Neural cell (in vitro differentiated cells): ENCODE results near the gene HCST. TPM values are rescaled to one million over a fixed set of nuclear protein-coding genes. Genes with fewer than 3 reads are reported as not detected.

Experiments used
- H2AFZ ChIP-seq: fragments of 200-600, 300-800 bp; sonication (generic), shearing (Covaris generic); 2 replicates; pipeline ENCODE4 v1.6.0; 2014; ENCODE audit warnings: low read depth, mild to moderate bottlenecking, antibody characterized with exemption, low read length, moderate library complexity
- H3F3A ChIP-seq: fragments of 200-600 bp; shearing (Covaris generic); 2 replicates; pipeline ENCODE4 v1.6.1; 2016; ENCODE audit warnings: mild to moderate bottlenecking, moderate library complexity, mixed read lengths, antibody characterized with exemption, low read length; ENCODE audit not compliant: insufficient read depth, poor library complexity, severe bottlenecking
- H3K27ac ChIP-seq: fragments of 200-600, 300-800 bp; sonication (generic), shearing (Covaris generic); 2 replicates; pipeline ENCODE4 v1.5.1; 2014; ENCODE audit warnings: mild to moderate bottlenecking, low read length, moderate library complexity
- H3K27me3 ChIP-seq: fragments of 300-800, 200-600 bp; sonication (generic), shearing (Covaris generic); 2 replicates; pipeline ENCODE4 v1.6.0; 2014; ENCODE audit warnings: mild to moderate bottlenecking, low read depth, low read length, moderate library complexity; ENCODE audit not compliant: insufficient read depth
- H3K36me3 ChIP-seq: fragments of 300-800, 200-600 bp; sonication (generic), shearing (Covaris generic); 2 replicates; pipeline ENCODE4 v1.5.1; 2014; ENCODE audit warnings: mild to moderate bottlenecking, antibody characterized with exemption, low read length, moderate library complexity; ENCODE audit not compliant: insufficient read depth
- H3K4me2 ChIP-seq: fragments of 300-800, 200-600 bp; sonication (generic), shearing (Covaris generic); 2 replicates; pipeline ENCODE4 v1.6.0; 2014; ENCODE audit warnings: mild to moderate bottlenecking, low read length
- H3K4me3 ChIP-seq: fragments of 300-800, 200-600 bp; sonication (generic), shearing (Covaris generic); 2 replicates; pipeline ENCODE4 v1.5.1; 2014; ENCODE audit warnings: mild to moderate bottlenecking, low read length, moderate library complexity
- H3K79me2 ChIP-seq: fragments of 200-600 bp; shearing (Covaris generic); replicated peaks from 2 replicates; pipeline ENCODE4 v1.6.0; 2014; ENCODE audit warnings: mild to moderate bottlenecking, low read length, moderate library complexity; ENCODE audit not compliant: insufficient read depth
- H3K9ac ChIP-seq: fragments of 300-800, 200-600 bp; sonication (generic), shearing (Covaris generic); 2 replicates; pipeline ENCODE4 v1.6.1; 2016; ENCODE audit warnings: mild to moderate bottlenecking, low read length, mixed read lengths
- H3K9me2 ChIP-seq: fragments of 200-600 bp; shearing (Covaris generic); 2 replicates; pipeline ENCODE4 v1.6.1; 2016; ENCODE audit warnings: mild to moderate bottlenecking, low read length, mixed read lengths; ENCODE audit not compliant: insufficient read depth
- H3K9me3 ChIP-seq: fragments of 200-600, 300-800 bp; sonication (generic), shearing (Covaris generic); 2 replicates; pipeline ENCODE4 v1.6.1; 2016; ENCODE audit warnings: mild to moderate bottlenecking, mixed run types, low read length, moderate library complexity, mixed read lengths
- H4K20me1 ChIP-seq: fragments of 200-600 bp; shearing (Covaris generic); 2 replicates; pipeline ENCODE4 v1.6.1; 2016; ENCODE audit warnings: mild to moderate bottlenecking, mixed run types; ENCODE audit not compliant: insufficient read depth
- EZH2 ChIP-seq: fragments of 200-600, 300-800 bp; shearing (Covaris generic), sonication (generic); IDR thresholded peaks from 2 replicates; pipeline ENCODE4 v1.6.1; 2014; ENCODE audit warnings: antibody characterized with exemption, low read length, borderline replicate concordance, mild to moderate bottlenecking; ENCODE audit not compliant: insufficient read depth, poor library complexity, severe bottlenecking
- RAD21 ChIP-seq: fragments of 450-650 bp; conservative IDR thresholded peaks from 2 replicates; pipeline ENCODE4 v1.6.1; 2014; ENCODE audit warnings: antibody characterized with exemption, mild to moderate bottlenecking, moderate library complexity
- polyA plus RNA-seq: library from polyadenylated mRNA; depleted of rRNA; stranded (reverse); fragments of >200 nt; gene quantifications from 2 replicates; pipeline ENCODE4 v1.2.3, GENCODE V29; 2014
- TF ChIP-seq, protein P1 (sequence below): IDR thresholded peaks from 2 replicates; pipeline ENCODE4 v1.6.1; 2012; ENCODE audit warnings: borderline replicate concordance
- TF ChIP-seq, protein P2 (sequence below): fragments of 450-650 bp; IDR thresholded peaks from 2 replicates; pipeline ENCODE4 v1.5.1; 2014; ENCODE audit warnings: antibody characterized with exemption, mild to moderate bottlenecking, moderate library complexity; ENCODE audit not compliant: poor library complexity, severe bottlenecking

HCST gene
- polyA plus RNA-seq, 1 donor from 2014 or later: not detected

DNA sequence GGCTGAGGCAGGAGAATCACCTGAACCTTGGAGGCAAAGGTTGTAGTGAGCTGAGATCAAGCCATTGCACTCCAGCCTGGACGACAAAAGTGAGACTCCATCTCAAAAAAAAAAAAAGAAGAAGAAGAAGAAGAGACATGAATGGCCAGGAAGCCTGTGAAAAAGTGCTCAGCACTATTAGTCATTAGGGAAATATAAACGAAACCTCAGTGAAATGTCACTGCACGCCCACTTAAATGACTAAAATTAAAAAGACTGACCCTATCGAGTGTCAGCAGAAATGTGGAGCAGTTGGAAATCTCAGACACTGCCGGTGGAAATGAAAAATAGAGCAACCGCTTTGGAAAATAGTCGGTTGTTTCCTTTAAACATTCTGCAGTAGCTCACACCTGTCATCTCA lies 11.3 kb downstream of the HCST start:
- Histone ChIP-seq H3K79me2 (no peaks in the 10 kb centered on the region), H2AFZ (no peak overlapping the region), H3K9me2 (no peaks in the 10 kb centered on the region), H3K9me3 (no peaks in the 10 kb centered on the region), H3K9ac (no peak overlapping the region), H4K20me1 (no peaks in the 10 kb centered on the region), H3K36me3 (no peaks in the 10 kb centered on the region), H3K4me3 (no peak overlapping the region), H3K4me2 (no peak overlapping the region), H3F3A (no peaks in the 10 kb centered on the region), H3K27ac (no peak overlapping the region), H3K27me3 (no peaks in the 10 kb centered on the region)
- TF ChIP-seq RAD21: no peak
- TF ChIP-seq, protein P1, sequence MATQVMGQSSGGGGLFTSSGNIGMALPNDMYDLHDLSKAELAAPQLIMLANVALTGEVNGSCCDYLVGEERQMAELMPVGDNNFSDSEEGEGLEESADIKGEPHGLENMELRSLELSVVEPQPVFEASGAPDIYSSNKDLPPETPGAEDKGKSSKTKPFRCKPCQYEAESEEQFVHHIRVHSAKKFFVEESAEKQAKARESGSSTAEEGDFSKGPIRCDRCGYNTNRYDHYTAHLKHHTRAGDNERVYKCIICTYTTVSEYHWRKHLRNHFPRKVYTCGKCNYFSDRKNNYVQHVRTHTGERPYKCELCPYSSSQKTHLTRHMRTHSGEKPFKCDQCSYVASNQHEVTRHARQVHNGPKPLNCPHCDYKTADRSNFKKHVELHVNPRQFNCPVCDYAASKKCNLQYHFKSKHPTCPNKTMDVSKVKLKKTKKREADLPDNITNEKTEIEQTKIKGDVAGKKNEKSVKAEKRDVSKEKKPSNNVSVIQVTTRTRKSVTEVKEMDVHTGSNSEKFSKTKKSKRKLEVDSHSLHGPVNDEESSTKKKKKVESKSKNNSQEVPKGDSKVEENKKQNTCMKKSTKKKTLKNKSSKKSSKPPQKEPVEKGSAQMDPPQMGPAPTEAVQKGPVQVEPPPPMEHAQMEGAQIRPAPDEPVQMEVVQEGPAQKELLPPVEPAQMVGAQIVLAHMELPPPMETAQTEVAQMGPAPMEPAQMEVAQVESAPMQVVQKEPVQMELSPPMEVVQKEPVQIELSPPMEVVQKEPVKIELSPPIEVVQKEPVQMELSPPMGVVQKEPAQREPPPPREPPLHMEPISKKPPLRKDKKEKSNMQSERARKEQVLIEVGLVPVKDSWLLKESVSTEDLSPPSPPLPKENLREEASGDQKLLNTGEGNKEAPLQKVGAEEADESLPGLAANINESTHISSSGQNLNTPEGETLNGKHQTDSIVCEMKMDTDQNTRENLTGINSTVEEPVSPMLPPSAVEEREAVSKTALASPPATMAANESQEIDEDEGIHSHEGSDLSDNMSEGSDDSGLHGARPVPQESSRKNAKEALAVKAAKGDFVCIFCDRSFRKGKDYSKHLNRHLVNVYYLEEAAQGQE: no peak

DNA sequence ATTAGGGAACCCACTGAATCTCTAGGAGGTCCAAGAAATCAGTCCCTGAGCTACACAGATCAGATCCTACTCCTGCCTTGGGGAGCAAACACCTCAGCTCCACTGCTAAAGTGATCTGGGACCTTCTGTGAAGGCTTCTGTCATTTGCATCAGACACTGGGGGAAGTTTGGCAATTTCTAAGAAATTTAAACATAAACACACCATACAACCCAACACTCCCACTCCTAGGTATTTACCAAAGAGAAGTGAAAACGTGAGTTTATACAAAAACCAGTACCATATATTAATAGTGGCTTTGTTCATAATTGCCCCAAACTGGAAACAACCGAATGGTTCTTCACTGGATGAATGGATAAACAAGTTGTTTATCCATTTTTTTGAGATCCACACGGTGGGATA lies 13.1 kb downstream of the HCST start:
- Histone ChIP-seq H3K36me3 (no peaks in the 10 kb centered on the region), H3K4me2 (no peak overlapping the region), H3K27ac (no peak overlapping the region), H4K20me1 (no peaks in the 10 kb centered on the region), H2AFZ (no peak overlapping the region), H3K9me3 (no peaks in the 10 kb centered on the region), H3K79me2 (no peaks in the 10 kb centered on the region), H3K27me3 (no peaks in the 10 kb centered on the region), H3K4me3 (no peak overlapping the region), H3F3A (no peaks in the 10 kb centered on the region), H3K9ac (no peak overlapping the region), H3K9me2 (no peaks in the 10 kb centered on the region)
- TF ChIP-seq, protein P2, sequence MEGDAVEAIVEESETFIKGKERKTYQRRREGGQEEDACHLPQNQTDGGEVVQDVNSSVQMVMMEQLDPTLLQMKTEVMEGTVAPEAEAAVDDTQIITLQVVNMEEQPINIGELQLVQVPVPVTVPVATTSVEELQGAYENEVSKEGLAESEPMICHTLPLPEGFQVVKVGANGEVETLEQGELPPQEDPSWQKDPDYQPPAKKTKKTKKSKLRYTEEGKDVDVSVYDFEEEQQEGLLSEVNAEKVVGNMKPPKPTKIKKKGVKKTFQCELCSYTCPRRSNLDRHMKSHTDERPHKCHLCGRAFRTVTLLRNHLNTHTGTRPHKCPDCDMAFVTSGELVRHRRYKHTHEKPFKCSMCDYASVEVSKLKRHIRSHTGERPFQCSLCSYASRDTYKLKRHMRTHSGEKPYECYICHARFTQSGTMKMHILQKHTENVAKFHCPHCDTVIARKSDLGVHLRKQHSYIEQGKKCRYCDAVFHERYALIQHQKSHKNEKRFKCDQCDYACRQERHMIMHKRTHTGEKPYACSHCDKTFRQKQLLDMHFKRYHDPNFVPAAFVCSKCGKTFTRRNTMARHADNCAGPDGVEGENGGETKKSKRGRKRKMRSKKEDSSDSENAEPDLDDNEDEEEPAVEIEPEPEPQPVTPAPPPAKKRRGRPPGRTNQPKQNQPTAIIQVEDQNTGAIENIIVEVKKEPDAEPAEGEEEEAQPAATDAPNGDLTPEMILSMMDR: no peak
- TF ChIP-seq EZH2 (no peak), RAD21 (no peak)
- TF ChIP-seq, protein P1: no peak
